Endothelial cell of umbilical vein (primary cell): ENCODE data around the gene TOP1. TPM values are rescaled to one million over a fixed set of nuclear protein-coding genes. Genes with fewer than 3 reads are reported as not detected.
"Not testable (repeated sequence)": the region's sequence is repeated elsewhere in the genome, so short reads cannot be mapped to it uniquely, and the experiment has no call there.

Experiments
- BruUV-seq: library from RNA; stranded (reverse); fragments of 400-500 nt; replicated peaks from 2 replicates; lab custom pipeline; 2021; lab: Mats Ljungman, UMichigan
- CTCF ChIA-PET: fragments of 300-600, 350-600 bp; sonication (Branson Sonifier 250); formaldehyde crosslinking; loops from one replicate; lab custom pipeline; 2021; ENCODE audit warnings: antibody characterized with exemption, inconsistent platforms; lab: Charles Lee
- POLR2A ChIA-PET: fragments of 300-600, 350-600 bp; sonication (Branson Sonifier 250); formaldehyde crosslinking; loops from one replicate; lab custom pipeline; 2021; ENCODE audit warnings: antibody characterized with exemption, inconsistent platforms; lab: Charles Lee
- DNase-seq: peaks from one replicate; pipeline ENCODE4 v3.0.0-alpha.2; 2011; ENCODE audit warnings: low read depth, low spot score
- FAIRE-seq: peaks from 2 replicates; lab custom pipeline; 2011; peaks lifted over from hg19 to GRCh38; lab: Jason Lieb, UNC
- H2AFZ ChIP-seq: 2 replicates; pipeline ENCODE4 v1.6.0; 2012; ENCODE audit warnings: low read depth, low read length, control low read depth, inconsistent platforms
- H3K27ac ChIP-seq: 2 replicates; pipeline ENCODE4 v1.5.1; 2011; ENCODE audit warnings: low read depth, mild to moderate bottlenecking, control low read depth, low read length, moderate library complexity; ENCODE audit not compliant: insufficient read depth
- H3K27me3 ChIP-seq, 2 experiments: 2 replicates each; pipeline versions ENCODE4 v1.6.0 to v1.6.1; 2011; ENCODE audit warnings: low read length in 2 of 2, mixed read lengths in 1 of 2; ENCODE audit not compliant: control insufficient read depth in 2 of 2, insufficient read depth in 2 of 2
- H3K36me3 ChIP-seq, 2 experiments: 2 replicates in 1 of 2; 3 replicates in 1 of 2; pipeline ENCODE4 v1.5.1; 2011; ENCODE audit warnings: low read length in 2 of 2, mild to moderate bottlenecking in 1 of 2, moderate library complexity in 1 of 2; ENCODE audit not compliant: control insufficient read depth in 2 of 2, insufficient read depth in 2 of 2; ENCODE audit errors: extremely low read depth in 1 of 2
- H3K4me1 ChIP-seq: 3 replicates; pipeline ENCODE4 v1.5.1; 2011; ENCODE audit warnings: mild to moderate bottlenecking, low read length; ENCODE audit not compliant: control insufficient read depth, insufficient read depth; ENCODE audit errors: extremely low read depth
- H3K4me2 ChIP-seq: 2 replicates; pipeline ENCODE4 v1.6.1; 2011; ENCODE audit warnings: low read length, control low read depth, mixed read lengths; ENCODE audit not compliant: insufficient read depth
- H3K4me3 ChIP-seq, 3 experiments: fragments of 200-600 bp in 1 of 3; sonication (generic), shearing (Covaris generic) in 1 of 3; replicated peaks in 1 of 3; 2 replicates each; pipeline ENCODE4 v1.5.1; 2011 to 2016; ENCODE audit warnings: control low read depth in 3 of 3, low read length in 3 of 3, mild to moderate bottlenecking in 2 of 3, inconsistent platforms in 1 of 3, low read depth in 1 of 3, moderate library complexity in 1 of 3; ENCODE audit not compliant: insufficient read depth in 1 of 3
- H3K79me2 ChIP-seq: 2 replicates; pipeline ENCODE4 v1.6.0; 2012; ENCODE audit warnings: low read length, inconsistent platforms; ENCODE audit not compliant: control insufficient read depth, insufficient read depth
- H3K9ac ChIP-seq: replicated peaks from 2 replicates; pipeline ENCODE3; 2011; ENCODE audit warnings: low read length, control low read depth; ENCODE audit not compliant: insufficient read depth; ENCODE audit errors: extremely low read depth
- H3K9me1 ChIP-seq: replicated peaks from 3 replicates; pipeline ENCODE4 v1.6.0; 2011; ENCODE audit warnings: mild to moderate bottlenecking, low read length; ENCODE audit not compliant: control insufficient read depth, insufficient read depth; ENCODE audit errors: extremely low read depth
- H3K9me3 ChIP-seq: replicated peaks from 2 replicates; pipeline ENCODE4 v1.5.1; 2012; ENCODE audit warnings: low read length, inconsistent platforms; ENCODE audit not compliant: control insufficient read depth, insufficient read depth
- H4K20me1 ChIP-seq: replicated peaks from 2 replicates; pipeline ENCODE3; 2011; ENCODE audit warnings: mild to moderate bottlenecking, low read length; ENCODE audit not compliant: control insufficient read depth, insufficient read depth; ENCODE audit errors: extremely low read depth
- EZH2 ChIP-seq: IDR thresholded peaks from 2 replicates; pipeline ENCODE4 v1.6.1; 2012; ENCODE audit warnings: borderline replicate concordance, low read depth, mild to moderate bottlenecking, moderate library complexity, low read length, inconsistent platforms; ENCODE audit not compliant: severe bottlenecking
- FOS ChIP-seq: IDR thresholded peaks from 2 replicates; pipeline ENCODE4 v1.6.1; 2011; ENCODE audit warnings: mild to moderate bottlenecking, low read length, moderate library complexity, borderline replicate concordance; ENCODE audit not compliant: insufficient read depth
- GATA2 ChIP-seq: IDR thresholded peaks from 2 replicates; pipeline ENCODE4 v1.7.0; 2011; ENCODE audit warnings: low read depth, mild to moderate bottlenecking, moderate library complexity, mixed read lengths, low read length; ENCODE audit not compliant: insufficient read length, insufficient read depth
- JUN ChIP-seq: IDR thresholded peaks from 2 replicates; pipeline ENCODE4 v1.6.1; 2011; ENCODE audit warnings: borderline replicate concordance, low read depth; ENCODE audit not compliant: insufficient read length, insufficient read depth
- MYC ChIP-seq: IDR thresholded peaks from one replicate; pipeline ENCODE4 v1.6.1; 2011; ENCODE audit warnings: mild to moderate bottlenecking, low read depth, low read length
- POLR2A ChIP-seq: IDR thresholded peaks from 2 replicates; pipeline ENCODE4 v1.6.1; 2012; ENCODE audit warnings: low read depth, mild to moderate bottlenecking, control low read depth, low read length
- POLR2AphosphoS5 ChIP-seq: IDR thresholded peaks from 2 replicates; pipeline ENCODE4 v1.6.1; 2012; ENCODE audit warnings: low read depth, mild to moderate bottlenecking, control low read depth, low read length, moderate library complexity; ENCODE audit not compliant: insufficient read depth
- dilution Hi-C: fragments of 300-500 bp; cut with MboI; formaldehyde crosslinking; loops from one replicate; pipeline ENCODE4 v1.15.0; 2019; ENCODE audit warnings: low sequenced_read_pairs; ENCODE audit not compliant: extremely low pct_ligation_motif_present
- intact Hi-C: fragments of 100-400 bp; cut with micrococcal nuclease; formaldehyde crosslinking; loops from one replicate; pipeline ENCODE4 v1.10.0; 2022
- polyA plus RNA-seq, 4 experiments: library from polyadenylated mRNA; depleted of rRNA in 3 of 4; stranded (reverse) in 3 of 4; unstranded in 1 of 4; fragments of >200 nt; gene quantifications; 2 replicates each; pipeline versions ENCODE4 v1.2.1 to v1.2.3, GENCODE V29; 2011 to 2012; ENCODE audit warnings: missing spikeins in 1 of 4
- total RNA-seq: library from RNA; stranded (reverse); gene quantifications from 2 replicates; pipeline ENCODE4 v1.2.3, GENCODE V29; 2021
- TF ChIP-seq, protein P1 (sequence below): IDR thresholded peaks from 2 replicates; pipeline ENCODE4 v1.6.1; 2011; ENCODE audit not compliant: insufficient read depth, insufficient read length
- TF ChIP-seq, protein P2 (sequence below), 2 donors: IDR thresholded peaks; 1 replicate in 1 of 2; 2 replicates in 1 of 2; pipeline ENCODE4 v1.5.1; 2011; ENCODE audit warnings: low read length in 2 of 2, mild to moderate bottlenecking in 2 of 2, moderate library complexity in 2 of 2, control low read depth in 1 of 2, inconsistent platforms in 1 of 2, low read depth in 1 of 2; ENCODE audit not compliant: insufficient read depth in 1 of 2; ENCODE audit errors: extremely low read depth in 1 of 2

TOP1 gene
- total and polyA plus RNA-seq, 2 donors (not counting 3 experiments of a cell fraction or from before 2014, with no cell fraction given) = 7.0 to 77.4 TPM

DNA sequence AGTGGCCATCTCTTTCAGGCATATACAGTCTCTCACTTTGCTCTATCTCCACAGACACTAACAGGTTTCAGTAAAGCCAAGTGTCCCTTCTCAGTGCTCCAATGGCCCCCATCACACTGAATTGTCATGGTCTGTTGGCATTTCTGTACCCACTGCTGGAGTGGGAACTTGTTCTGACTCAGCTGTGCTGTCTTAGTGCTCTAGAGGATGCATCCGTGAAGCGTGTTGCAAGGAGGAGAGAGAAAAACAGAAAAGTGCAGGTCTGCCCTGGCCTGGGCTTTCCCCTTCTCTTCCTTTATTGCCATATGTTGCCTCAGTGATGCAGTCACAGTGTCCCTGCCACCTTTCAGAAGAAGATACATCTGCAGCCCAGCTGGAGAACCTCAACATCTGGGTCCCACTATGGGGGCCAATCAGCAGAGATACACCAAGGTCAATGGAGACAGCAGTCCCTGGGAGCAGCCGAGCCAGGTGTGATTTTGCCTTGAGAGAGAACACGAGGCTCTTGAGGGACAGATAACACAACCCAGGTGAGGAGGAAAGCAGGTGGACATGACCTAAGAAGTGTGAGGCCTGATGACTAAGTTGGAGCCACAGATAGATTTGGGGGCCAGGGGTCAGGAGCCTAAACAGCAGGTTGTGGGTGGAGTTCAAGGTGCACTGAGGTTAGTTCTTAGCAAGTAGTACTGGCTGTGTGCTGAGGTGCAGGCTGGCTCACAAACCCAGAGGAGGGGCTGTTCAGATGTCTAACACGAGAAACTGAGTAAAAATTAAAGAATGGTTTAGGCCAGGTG, 103.2 kb downstream of the TOP1 start:
- CTCF ChIA-PET = interaction anchor here (1.0 to 5.8 kb wide), 4 partner anchors 9 to 207 kb away, joined by 3 to 126 read pairs (median 5); partner anchors contain the start of gene LPIN3
- no peaks in the 10 kb centered on the region for H3K9me1 ChIP-seq
- peaks cover 5% of the 10 kb centered on the region for H3K4me1 ChIP-seq
- FAIRE-seq (no peak), DNase-seq (no peak)
- no peaks in the 10 kb centered on the region for H4K20me1 ChIP-seq
- H3K27ac ChIP-seq = no peak overlapping the region
- H3K36me3 ChIP-seq = peaks cover 0 to under 1% of the 10 kb centered on the region in 2 experiments
- H3K4me2 ChIP-seq = no peak overlapping the region
- intact Hi-C loops = no loop called here
- no peak overlapping the region for H2AFZ ChIP-seq
- H3K79me2 ChIP-seq = no peaks in the 10 kb centered on the region
- TF ChIP-seq EZH2 = no peak
- TF ChIP-seq, protein P1, sequence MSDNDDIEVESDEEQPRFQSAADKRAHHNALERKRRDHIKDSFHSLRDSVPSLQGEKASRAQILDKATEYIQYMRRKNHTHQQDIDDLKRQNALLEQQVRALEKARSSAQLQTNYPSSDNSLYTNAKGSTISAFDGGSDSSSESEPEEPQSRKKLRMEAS = no peak
- no peak for TF ChIP-seq JUN
- no peak for TF ChIP-seq POLR2A
- TF ChIP-seq POLR2AphosphoS5 = no peak
- no peak for TF ChIP-seq GATA2
- no peak for TF ChIP-seq MYC
- no peak for TF ChIP-seq FOS
- TF ChIP-seq, protein P2, sequence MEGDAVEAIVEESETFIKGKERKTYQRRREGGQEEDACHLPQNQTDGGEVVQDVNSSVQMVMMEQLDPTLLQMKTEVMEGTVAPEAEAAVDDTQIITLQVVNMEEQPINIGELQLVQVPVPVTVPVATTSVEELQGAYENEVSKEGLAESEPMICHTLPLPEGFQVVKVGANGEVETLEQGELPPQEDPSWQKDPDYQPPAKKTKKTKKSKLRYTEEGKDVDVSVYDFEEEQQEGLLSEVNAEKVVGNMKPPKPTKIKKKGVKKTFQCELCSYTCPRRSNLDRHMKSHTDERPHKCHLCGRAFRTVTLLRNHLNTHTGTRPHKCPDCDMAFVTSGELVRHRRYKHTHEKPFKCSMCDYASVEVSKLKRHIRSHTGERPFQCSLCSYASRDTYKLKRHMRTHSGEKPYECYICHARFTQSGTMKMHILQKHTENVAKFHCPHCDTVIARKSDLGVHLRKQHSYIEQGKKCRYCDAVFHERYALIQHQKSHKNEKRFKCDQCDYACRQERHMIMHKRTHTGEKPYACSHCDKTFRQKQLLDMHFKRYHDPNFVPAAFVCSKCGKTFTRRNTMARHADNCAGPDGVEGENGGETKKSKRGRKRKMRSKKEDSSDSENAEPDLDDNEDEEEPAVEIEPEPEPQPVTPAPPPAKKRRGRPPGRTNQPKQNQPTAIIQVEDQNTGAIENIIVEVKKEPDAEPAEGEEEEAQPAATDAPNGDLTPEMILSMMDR (IDR thresholded peaks at IDR 0.05; ENCODE audit: extremely low read depth in 1 of 2, insufficient read depth in 1 of 2, low read depth in 1 of 2, low read length in 2 of 2) = no peak
- no peak overlapping the region for H3K9ac ChIP-seq
- dilution Hi-C loops = no loop called here
- no peak overlapping the region for H3K4me3 ChIP-seq
- no TSS peak for BruUV-seq
- POLR2A ChIA-PET = no interaction called here
- H3K9me3 ChIP-seq = no peaks in the 10 kb centered on the region
- no peaks in the 10 kb centered on the region for H3K27me3 ChIP-seq

DNA sequence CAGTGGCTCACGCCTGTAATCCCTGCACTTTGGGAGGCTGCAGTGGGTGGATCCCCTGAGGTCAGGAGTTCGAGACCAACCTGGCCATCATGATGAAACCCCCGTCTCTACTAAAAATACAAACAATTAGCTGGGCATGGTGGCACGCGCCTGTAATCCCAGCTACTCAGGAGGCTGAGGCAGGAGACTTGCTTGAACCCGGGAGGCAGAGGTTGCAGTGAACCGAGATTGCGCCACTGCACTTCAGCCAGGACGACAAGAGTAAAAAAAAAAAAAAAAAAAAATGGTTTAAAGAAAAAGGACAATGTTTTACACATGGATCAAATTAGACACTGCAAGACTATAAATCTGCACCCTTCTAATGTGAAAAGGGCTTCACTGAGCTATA, 103.8 kb downstream of the TOP1 start:
- H2AFZ ChIP-seq, dilution Hi-C loops, H3K9me3 ChIP-seq, H3K4me1 ChIP-seq, intact Hi-C loops, H4K20me1 ChIP-seq, H3K9me1 ChIP-seq, H3K79me2 ChIP-seq, POLR2A ChIA-PET, H3K27ac ChIP-seq, H3K36me3 ChIP-seq, H3K27me3 ChIP-seq, H3K4me3 ChIP-seq, DNase-seq, FAIRE-seq, H3K4me2 ChIP-seq, BruUV-seq, H3K9ac ChIP-seq: not testable (repeated sequence)
- CTCF ChIA-PET = interaction anchor here (0.7 to 5.8 kb wide), 7 partner anchors 9 to 279 kb away, joined by 3 to 126 read pairs (median 4); partner anchors contain the start of gene LPIN3
